Measurements from ENCODE around the gene GNG3.
"Not testable (repeated sequence)": the region's sequence is repeated elsewhere in the genome, so short reads cannot be mapped to it uniquely, and the experiment has no call there.

GNG3 gene

DNA sequence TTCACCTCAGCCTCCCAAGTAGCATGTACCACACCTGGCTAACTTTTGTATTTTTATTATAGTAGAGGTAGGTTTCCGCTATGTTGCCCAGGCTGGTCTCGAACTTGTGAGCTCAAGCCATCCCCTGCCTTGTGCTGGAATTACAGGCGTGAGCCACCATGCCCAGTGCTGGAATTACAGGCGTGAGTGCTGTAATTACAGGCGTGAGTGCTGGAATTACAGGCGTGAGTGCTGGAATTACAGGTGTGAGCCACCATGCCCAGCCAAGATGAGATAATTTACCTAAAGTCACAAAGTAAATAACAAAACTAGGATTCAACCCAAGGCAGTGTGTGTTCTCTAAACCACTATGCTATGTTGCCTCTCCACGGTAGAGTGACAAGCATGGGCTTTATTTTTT is 25.0 kb upstream of the GNG3 start:
- DNase-seq (ENCODE audit: extremely low spot score), result no peak
- ChIA-PET POLR2A (no interaction called here), CTCF (interaction anchor here (3.5 to 3.7 kb wide), 2 partner anchors 10 to 15 kb away, joined by 11 to 59 read pairs; partner anchors contain the start of gene LRRN4CL)
- no peak for TF ChIP-seq CTCF (IDR thresholded peaks at IDR 0.05; ENCODE audit: control extremely low read depth, extremely low read depth, low read depth, missing control alignments)

DNA sequence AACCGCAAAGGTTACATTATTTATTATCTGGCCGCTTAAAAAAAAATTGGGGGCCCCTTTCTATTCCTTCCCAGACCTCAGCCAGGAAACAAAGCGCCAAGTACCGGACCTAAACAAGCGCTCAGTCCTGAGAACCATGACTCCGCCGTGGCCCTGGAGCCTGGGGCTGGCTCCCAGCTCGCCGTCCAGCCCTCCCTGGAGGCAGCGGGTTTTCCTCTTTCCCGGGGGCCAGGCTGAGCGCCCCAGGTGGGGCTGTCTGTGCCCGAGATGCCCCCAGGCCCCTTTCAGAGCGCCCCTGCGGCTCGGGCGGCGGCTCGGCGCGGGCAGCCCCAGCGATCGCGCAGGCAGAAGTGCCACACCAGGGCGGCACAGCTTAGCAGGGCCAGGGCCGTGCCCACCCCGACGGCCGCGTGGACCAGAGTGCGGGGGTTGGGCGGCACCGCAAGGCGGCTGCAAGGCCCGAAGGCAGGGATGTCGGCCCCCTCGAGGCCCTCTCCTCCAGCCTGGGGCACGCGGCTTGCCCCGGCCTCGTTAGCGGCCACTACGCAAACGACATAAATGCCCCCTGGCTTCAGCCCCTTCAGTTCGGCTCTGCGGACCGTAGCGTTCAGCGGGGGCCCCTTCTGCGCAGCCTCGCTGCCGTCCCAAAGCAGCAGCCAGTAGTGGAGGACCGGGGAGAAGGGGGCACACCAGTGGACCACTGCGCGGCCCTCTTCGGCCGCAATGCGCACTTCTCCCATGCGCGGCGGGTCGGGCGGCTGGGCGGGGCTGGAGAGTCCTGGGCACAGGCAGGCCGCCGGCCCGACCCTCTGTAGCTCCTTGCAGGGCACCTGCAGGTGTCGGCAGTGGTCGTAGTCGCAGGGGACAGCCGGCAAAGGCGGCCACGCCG is 19.7 kb upstream of the GNG3 start:
- TF ChIP-seq CTCF (IDR thresholded peaks at IDR 0.05; ENCODE audit: control extremely low read depth, extremely low read depth, low read depth, missing control alignments), result no peak
- ChIA-PET POLR2A (no interaction called here), CTCF (interaction anchor here (1.7 to 2.4 kb wide), 2 partner anchors 10 to 21 kb away, joined by 4 to 13 read pairs; partner anchors contain the start of gene GNG3)
- no peak for DNase-seq (ENCODE audit: extremely low spot score)

- ChIA-PET POLR2A (interaction anchor here (2.0 kb wide), 1 partner anchor 24 kb away, joined by 9 read pairs; the partner anchor contains the start of genes C11orf98 and CSKMT), CTCF (interaction anchor here (1.0 to 2.4 kb wide), 5 partner anchors 9 to 293 kb away, joined by 3 to 13 read pairs (median 4); partner anchors contain the start of gene GNG3)
- no peak for TF ChIP-seq CTCF (IDR thresholded peaks at IDR 0.05; ENCODE audit: control extremely low read depth, extremely low read depth, low read depth, missing control alignments)
- no peak for DNase-seq (ENCODE audit: extremely low spot score)
Measured at GRCh38 chr11:62688491-62688890, 19.0 kb upstream of the GNG3 start.

GRCh38 chr11:62689421-62690183 is 17.9 kb upstream of the GNG3 start, which contains the start of gene LRRN4CL:
LRRN4CL (minus strand) TSS chr11:62689530; CDS start chr11:62688508, 1,022 bp downstream.
- CTCF ChIA-PET, result interaction anchor here (0.8 to 7.0 kb wide), 11 partner anchors 8 to 294 kb away, joined by 3 to 59 read pairs (median 4); partner anchors contain the start of genes GNG3, LBHD1 and TUT1
- POLR2A ChIA-PET, result interaction anchor here (2.0 kb wide), 1 partner anchor 25 kb away, joined by 9 read pairs; the partner anchor contains the start of genes C11orf98 and CSKMT
- DNase-seq (ENCODE audit: extremely low spot score), result no peak
- no peak for TF ChIP-seq CTCF (IDR thresholded peaks at IDR 0.05; ENCODE audit: control extremely low read depth, extremely low read depth, low read depth, missing control alignments)

GRCh38 chr11:62693624-62694023 is 13.9 kb upstream of the GNG3 start:
- ChIA-PET CTCF (interaction anchor here (0.8 to 7.0 kb wide), 25 partner anchors 10 to 299 kb away, joined by 3 to 79 read pairs (median 6); partner anchors contain the start of genes B3GAT3, BSCL2, GNG3 and LBHD1), POLR2A (interaction anchor here (0.6 to 1.0 kb wide), 2 partner anchors 22 to 27 kb away, joined by 3 to 4 read pairs; partner anchors contain the start of gene UQCC3)
- not testable (repeated sequence) for DNase-seq (ENCODE audit: extremely low spot score)

DNA sequence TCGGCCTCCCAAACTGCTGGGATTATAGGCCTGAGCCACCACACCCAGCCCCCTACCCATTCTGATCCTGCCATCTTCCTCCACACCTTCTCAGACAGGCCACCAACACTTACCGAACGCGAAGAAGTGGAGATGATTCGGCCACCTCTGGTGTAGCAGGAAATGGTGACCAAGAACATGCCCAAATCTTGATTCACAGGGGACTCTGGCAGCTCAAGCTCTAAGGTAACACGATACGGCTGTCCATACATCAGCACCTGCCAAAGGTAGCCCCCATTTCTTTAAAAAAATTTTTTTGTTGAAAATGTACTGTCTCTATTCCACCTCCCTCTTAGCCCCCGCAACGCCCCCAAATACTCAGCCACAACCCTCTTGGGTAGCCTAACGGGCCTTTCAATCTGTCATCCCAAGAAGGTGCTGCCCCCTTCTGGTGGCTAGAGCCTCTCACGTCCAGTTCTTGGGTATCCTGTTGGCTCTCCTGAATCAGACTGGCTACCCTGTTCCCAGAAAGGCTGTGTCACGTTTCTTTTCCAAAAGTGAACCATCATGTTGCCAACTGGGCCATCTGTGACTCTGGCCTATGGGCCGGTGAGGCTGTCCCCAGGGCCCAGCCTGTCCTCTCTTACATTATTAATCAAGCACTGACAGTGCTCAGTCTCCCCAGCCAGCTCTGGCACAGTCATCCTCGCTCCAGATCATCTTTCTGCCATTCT is 12.9 kb upstream of the GNG3 start:
- CTCF ChIA-PET, result interaction anchor here (0.7 to 7.0 kb wide), 36 partner anchors 11 to 300 kb away, joined by 3 to 79 read pairs (median 4); partner anchors contain the start of genes B3GAT3, BSCL2, C11orf98 and CSKMT
- DNase-seq (ENCODE audit: extremely low spot score), result peak; percentile 82
- POLR2A ChIA-PET, result interaction anchor here (1.0 kb wide), 1 partner anchor 23 kb away, joined by 3 read pairs; the partner anchor contains the start of gene UQCC3
- peak; percentile 84 for TF ChIP-seq CTCF (IDR thresholded peaks at IDR 0.05; ENCODE audit: control extremely low read depth, extremely low read depth, low read depth, missing control alignments)
